HL-60 (cell line): ENCODE results near the gene TOMM40L.

ENCODE experiments used
- POLR2AphosphoS5 ChIP-seq: IDR thresholded peaks from 2 replicates; pipeline ENCODE4 v1.6.1; 2012; ENCODE audit warnings: low read depth
- TF ChIP-seq, protein P1 (sequence below): IDR thresholded peaks from one replicate; pipeline ENCODE4 v1.5.1; 2011; ENCODE audit warnings: low read length, control low read depth, inconsistent platforms; ENCODE audit not compliant: insufficient read depth

GRCh38 chr1:161244888-161245287, 19.0 kb downstream of the TOMM40L start:
- TF ChIP-seq, protein P1, sequence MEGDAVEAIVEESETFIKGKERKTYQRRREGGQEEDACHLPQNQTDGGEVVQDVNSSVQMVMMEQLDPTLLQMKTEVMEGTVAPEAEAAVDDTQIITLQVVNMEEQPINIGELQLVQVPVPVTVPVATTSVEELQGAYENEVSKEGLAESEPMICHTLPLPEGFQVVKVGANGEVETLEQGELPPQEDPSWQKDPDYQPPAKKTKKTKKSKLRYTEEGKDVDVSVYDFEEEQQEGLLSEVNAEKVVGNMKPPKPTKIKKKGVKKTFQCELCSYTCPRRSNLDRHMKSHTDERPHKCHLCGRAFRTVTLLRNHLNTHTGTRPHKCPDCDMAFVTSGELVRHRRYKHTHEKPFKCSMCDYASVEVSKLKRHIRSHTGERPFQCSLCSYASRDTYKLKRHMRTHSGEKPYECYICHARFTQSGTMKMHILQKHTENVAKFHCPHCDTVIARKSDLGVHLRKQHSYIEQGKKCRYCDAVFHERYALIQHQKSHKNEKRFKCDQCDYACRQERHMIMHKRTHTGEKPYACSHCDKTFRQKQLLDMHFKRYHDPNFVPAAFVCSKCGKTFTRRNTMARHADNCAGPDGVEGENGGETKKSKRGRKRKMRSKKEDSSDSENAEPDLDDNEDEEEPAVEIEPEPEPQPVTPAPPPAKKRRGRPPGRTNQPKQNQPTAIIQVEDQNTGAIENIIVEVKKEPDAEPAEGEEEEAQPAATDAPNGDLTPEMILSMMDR = no peak
- TF ChIP-seq POLR2AphosphoS5 = no peak
